ENCODE results near the gene MLLT10.
"Not testable (repeated sequence)": the region's sequence is repeated elsewhere in the genome, so short reads cannot be mapped to it uniquely, and the experiment has no call there.

MLLT10 gene

GRCh38 chr10:21625623-21626229, 91.7 kb downstream of the MLLT10 start:
- Histone ChIP-seq H3K27ac (no peak overlapping the region), H3K4me2 (no peak overlapping the region), H3K9me3 (peaks cover 5% of the 10 kb centered on the region), H3K27me3 (no peaks in the 10 kb centered on the region), H3K9ac (no peak overlapping the region), H3K36me3 (peaks cover 76% of the 10 kb centered on the region), H3K4me1 (no peaks in the 10 kb centered on the region), H4K20me1 (no peaks in the 10 kb centered on the region), H3K4me3 (no peak overlapping the region)
- no peak for TF ChIP-seq Cebpa-rat (IDR thresholded peaks at IDR 0.05)

- H3K36me3 ChIP-seq: peaks cover 77% of the 10 kb centered on the region
- H3K4me1 ChIP-seq: no peaks in the 10 kb centered on the region
- no peak overlapping the region for H3K27ac ChIP-seq
- H3K4me3 ChIP-seq: no peak overlapping the region
- no peak overlapping the region for H3K9ac ChIP-seq
- H4K20me1 ChIP-seq: no peaks in the 10 kb centered on the region
- H3K9me3 ChIP-seq: no peaks in the 10 kb centered on the region
- H3K4me2 ChIP-seq: no peak overlapping the region
- TF ChIP-seq Cebpa-rat (IDR thresholded peaks at IDR 0.05): no peak
- H3K27me3 ChIP-seq: no peaks in the 10 kb centered on the region
Observed at GRCh38 chr10:21626457-21627161, 92.6 kb downstream of the MLLT10 start.

DNA sequence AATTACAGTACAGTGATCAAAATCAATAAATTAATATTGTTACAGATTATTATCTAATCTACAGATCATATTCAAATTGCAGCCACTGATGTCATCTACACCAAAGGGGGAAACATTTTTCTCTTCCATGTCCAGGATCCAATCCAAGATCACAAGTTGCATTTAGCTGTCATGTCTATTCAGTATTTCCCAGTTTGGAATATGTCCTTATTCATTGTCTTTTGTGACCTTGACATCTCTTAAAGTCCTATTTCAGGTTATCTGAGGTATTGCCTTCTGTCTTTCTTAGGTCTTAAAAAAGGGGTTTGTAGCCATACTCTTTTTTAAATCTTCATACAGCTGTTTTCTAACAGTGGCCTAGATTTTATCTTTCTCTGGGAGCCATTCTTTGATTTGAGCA, 93.3 kb downstream of the MLLT10 start:
- H4K20me1 ChIP-seq: no peaks in the 10 kb centered on the region
- H3K4me3 ChIP-seq: no peak overlapping the region
- no peaks in the 10 kb centered on the region for H3K27me3 ChIP-seq
- no peak for TF ChIP-seq Cebpa-rat (IDR thresholded peaks at IDR 0.05)
- no peak overlapping the region for H3K27ac ChIP-seq
- no peaks in the 10 kb centered on the region for H3K4me1 ChIP-seq
- no peak overlapping the region for H3K4me2 ChIP-seq
- no peaks in the 10 kb centered on the region for H3K9me3 ChIP-seq
- H3K9ac ChIP-seq: no peak overlapping the region
- peaks cover 73% of the 10 kb centered on the region for H3K36me3 ChIP-seq

GRCh38 chr10:21628023-21628422, 94.0 kb downstream of the MLLT10 start:
- Histone ChIP-seq H3K9me3 (no peaks in the 10 kb centered on the region), H4K20me1 (no peaks in the 10 kb centered on the region), H3K27me3 (no peaks in the 10 kb centered on the region), H3K4me1 (no peaks in the 10 kb centered on the region), H3K4me3 (no peak overlapping the region), H3K4me2 (no peak overlapping the region), H3K36me3 (peaks cover 67% of the 10 kb centered on the region), H3K27ac (no peak overlapping the region), H3K9ac (no peak overlapping the region)
- TF ChIP-seq Cebpa-rat (IDR thresholded peaks at IDR 0.05): no peak

GRCh38 chr10:21628645-21629044, 94.6 kb downstream of the MLLT10 start:
- not testable (repeated sequence) for H3K4me3 ChIP-seq, H3K4me1 ChIP-seq, H3K4me2 ChIP-seq, H3K9ac ChIP-seq, H4K20me1 ChIP-seq, H3K27ac ChIP-seq, H3K27me3 ChIP-seq, H3K9me3 ChIP-seq
- H3K36me3 ChIP-seq: peaks cover 68% of the 10 kb centered on the region

- H3K36me3 ChIP-seq: peaks cover 73% of the 10 kb centered on the region
- TF ChIP-seq Cebpa-rat (IDR thresholded peaks at IDR 0.05): no peak
Observed at GRCh38 chr10:21634599-21635365, 100.8 kb downstream of the MLLT10 start.

DNA sequence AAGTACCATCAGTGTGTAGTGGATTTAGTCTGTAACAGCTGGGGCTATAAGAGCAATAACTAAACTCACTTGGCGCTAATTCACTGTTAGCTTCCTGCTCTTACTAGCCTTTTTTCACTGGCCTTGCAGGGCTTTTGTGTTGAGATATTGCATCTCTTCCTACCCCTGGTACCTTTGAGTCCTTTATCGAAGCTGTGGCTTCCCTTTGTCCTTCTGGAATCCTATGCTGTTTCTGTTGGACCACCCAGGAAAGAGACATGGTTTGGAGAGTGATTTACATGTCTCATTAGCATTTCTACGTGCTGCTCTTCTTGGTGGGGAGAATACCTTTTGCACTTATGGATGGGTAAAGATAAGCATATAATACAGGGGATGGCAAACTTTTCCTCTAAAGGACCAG, 103.8 kb downstream of the MLLT10 start:
- H3K27me3 ChIP-seq: no peaks in the 10 kb centered on the region
- H3K36me3 ChIP-seq: peaks cover 68% of the 10 kb centered on the region
- H3K4me1 ChIP-seq: no peaks in the 10 kb centered on the region
- H3K4me2 ChIP-seq: no peak overlapping the region
- no peak overlapping the region for H3K27ac ChIP-seq
- H4K20me1 ChIP-seq: no peaks in the 10 kb centered on the region; the same call in 1 of the 2 replicates
- no peak overlapping the region for H3K4me3 ChIP-seq
- no peak for TF ChIP-seq Cebpa-rat (IDR thresholded peaks at IDR 0.05)
- H3K9ac ChIP-seq: no peak overlapping the region
- H3K9me3 ChIP-seq: no peaks in the 10 kb centered on the region

More at GRCh38 chr10:21634599-21635365, 100.8 kb downstream of the MLLT10 start:
- no peak overlapping the region for H3K4me3 ChIP-seq
- no peak overlapping the region for H3K27ac ChIP-seq
- no peaks in the 10 kb centered on the region for H3K27me3 ChIP-seq
- H3K9ac ChIP-seq: no peak overlapping the region
- no peak overlapping the region for H3K4me2 ChIP-seq
- no peaks in the 10 kb centered on the region for H3K9me3 ChIP-seq
- no peaks in the 10 kb centered on the region for H3K4me1 ChIP-seq
- H4K20me1 ChIP-seq: no peaks in the 10 kb centered on the region; the same call in 1 of the 2 replicates

- Histone ChIP-seq H3K27ac (no peak overlapping the region), H3K9ac (no peak overlapping the region), H3K4me2 (no peak overlapping the region), H3K4me3 (no peak overlapping the region), H3K36me3 (peaks cover 65% of the 10 kb centered on the region), H3K4me1 (no peaks in the 10 kb centered on the region), H3K9me3 (no peaks in the 10 kb centered on the region), H3K27me3 (no peaks in the 10 kb centered on the region), H4K20me1 (no peaks in the 10 kb centered on the region; the same call in 1 of the 2 replicates)
- TF ChIP-seq Cebpa-rat (IDR thresholded peaks at IDR 0.05): no peak
Observed at GRCh38 chr10:21638681-21639080, 104.6 kb downstream of the MLLT10 start.

- no peaks in the 10 kb centered on the region for H3K9me3 ChIP-seq
- H3K9ac ChIP-seq: no peak overlapping the region
- peaks cover 10% of the 10 kb centered on the region; the same call in 1 of the 2 replicates for H4K20me1 ChIP-seq
- H3K4me3 ChIP-seq: no peak overlapping the region
- TF ChIP-seq Cebpa-rat (IDR thresholded peaks at IDR 0.05): no peak
- no peaks in the 10 kb centered on the region for H3K4me1 ChIP-seq
- peaks cover 47% of the 10 kb centered on the region for H3K36me3 ChIP-seq
- no peak overlapping the region for H3K27ac ChIP-seq
- H3K27me3 ChIP-seq: no peaks in the 10 kb centered on the region
- no peak overlapping the region for H3K4me2 ChIP-seq
Observed at GRCh38 chr10:21648040-21648439, 114.0 kb downstream of the MLLT10 start.

DNA sequence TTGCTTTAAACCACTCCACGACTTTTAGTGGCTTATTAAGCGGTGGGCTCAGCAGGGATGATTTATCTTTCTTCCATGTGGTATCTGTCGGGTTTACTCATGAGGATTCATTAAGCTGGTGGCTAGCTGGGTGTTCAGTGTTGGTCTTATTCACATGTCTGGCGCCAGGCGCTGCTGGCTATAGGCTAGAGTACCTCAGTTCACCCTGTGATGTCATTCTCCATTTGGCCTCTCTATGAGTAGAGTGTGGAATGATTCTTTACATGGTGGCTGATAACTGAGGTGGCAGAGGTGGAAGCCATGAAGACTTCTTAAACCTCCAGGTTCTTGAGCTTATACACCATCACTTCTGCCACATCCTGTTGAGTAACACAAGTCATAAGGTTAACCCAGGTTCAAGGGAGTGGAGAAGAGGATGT, 115.4 kb downstream of the MLLT10 start:
- H3K4me2 ChIP-seq: no peak overlapping the region
- H3K36me3 ChIP-seq: peaks cover 58% of the 10 kb centered on the region
- no peaks in the 10 kb centered on the region for H3K9me3 ChIP-seq
- H3K4me3 ChIP-seq: no peak overlapping the region
- H3K27ac ChIP-seq: no peak overlapping the region
- no peak overlapping the region for H3K9ac ChIP-seq
- no peaks in the 10 kb centered on the region for H3K4me1 ChIP-seq
- H4K20me1 ChIP-seq: peaks cover 5% of the 10 kb centered on the region
- no peak for TF ChIP-seq Cebpa-rat (IDR thresholded peaks at IDR 0.05)
- no peaks in the 10 kb centered on the region for H3K27me3 ChIP-seq
